CD4-positive, alpha-beta T cell (primary cell): Measurements from ENCODE around the gene NCL. TPM values are rescaled to one million over a fixed set of nuclear protein-coding genes. Genes with fewer than 3 reads are reported as not detected.
A peak's percentile ranks its signal among the peaks of the same experiment; 100 is the strongest.

Experiments
- ATAC-seq: fragments of 200-7000 bp; cut with Tn5 transposase; one replicate; pipeline ENCODE4 v1.10.0; 2022; ENCODE audit warnings: mild to moderate bottlenecking; ENCODE audit not compliant: poor library complexity
- CTCF ChIA-PET: fragments of 350-600 bp; sonication (Branson Sonifier 250); formaldehyde crosslinking; loops from one replicate; lab custom pipeline; 2021; ENCODE audit warnings: antibody characterized with exemption, inconsistent platforms; lab: Charles Lee
- POLR2A ChIA-PET: fragments of 350-600 bp; sonication (Branson Sonifier 250); formaldehyde crosslinking; loops from one replicate; lab custom pipeline; 2021; ENCODE audit warnings: antibody characterized with exemption, inconsistent platforms; lab: Charles Lee
- DNase-seq, 14 experiments: peaks; one replicate each; pipeline ENCODE4 v3.0.0-alpha.2; 2013 to 2020; ENCODE audit warnings: mixed read lengths in 2 of 14
- H3K27ac ChIP-seq, 2 donors: one replicate each; pipeline versions ENCODE4 v1.5.1 to v1.7.0; 2013; ENCODE audit warnings: low read length in 2 of 2, low read depth in 1 of 2, mild to moderate bottlenecking in 1 of 2
- H3K27me3 ChIP-seq, 2 experiments: 1 replicate in 1 of 2; 2 replicates in 1 of 2; pipeline versions ENCODE4 v1.6.1 to v1.7.0; 2013; ENCODE audit warnings: low read length in 2 of 2, control low read depth in 1 of 2, mild to moderate bottlenecking in 1 of 2, moderate library complexity in 1 of 2; ENCODE audit not compliant: insufficient read depth in 2 of 2, control insufficient read depth in 1 of 2
- H3K36me3 ChIP-seq: one replicate; pipeline ENCODE4 v1.6.1; 2013; ENCODE audit warnings: low read length, control low read depth; ENCODE audit not compliant: insufficient read depth
- H3K4me1 ChIP-seq: one replicate; pipeline ENCODE4 v1.6.1; 2013; ENCODE audit warnings: low read length, control low read depth; ENCODE audit not compliant: insufficient read depth
- H3K4me3 ChIP-seq: one replicate; pipeline ENCODE4 v1.5.1; 2013; ENCODE audit warnings: mild to moderate bottlenecking, low read length, moderate library complexity
- H3K9me3 ChIP-seq, 2 experiments: 1 replicate in 1 of 2; 2 replicates in 1 of 2; pipeline versions ENCODE4 v1.6.1 to v1.7.0; 2013; ENCODE audit warnings: low read length in 2 of 2, mild to moderate bottlenecking in 2 of 2, control low read depth in 1 of 2, moderate library complexity in 1 of 2; ENCODE audit not compliant: control insufficient read depth in 1 of 2, insufficient read depth in 1 of 2
- H3K27ac Mint-ChIP-seq: one replicate; pipeline ENCODE4 v1.8.0; 2020; ENCODE audit warnings: mixed read lengths
- H3K27me3 Mint-ChIP-seq: one replicate; pipeline ENCODE4 v1.8.0; 2021; ENCODE audit warnings: mixed read lengths
- H3K36me3 Mint-ChIP-seq: one replicate; pipeline ENCODE4 v1.8.0; 2021; ENCODE audit warnings: low read depth, mixed read lengths
- H3K4me1 Mint-ChIP-seq: one replicate; pipeline ENCODE4 v1.8.0; 2021; ENCODE audit warnings: low read depth, mixed read lengths
- H3K4me3 Mint-ChIP-seq: one replicate; pipeline ENCODE4 v1.8.0; 2020; ENCODE audit warnings: mild to moderate bottlenecking, mixed read lengths
- H3K9me3 Mint-ChIP-seq: one replicate; pipeline ENCODE4 v1.8.0; 2020; ENCODE audit warnings: mixed read lengths
- intact Hi-C, 2 experiments: fragments of 100-400 bp; cut with DNase I in 1 of 2; cut with micrococcal nuclease in 1 of 2; formaldehyde crosslinking; loops; one replicate each; pipeline versions ENCODE4 v1.15.1 to v1.9.0; 2023 to 2025; cut with DNase I, micrococcal nuclease
- total RNA-seq, 174 experiments: library from RNA in 2 of 174; stranded (reverse) in 2 of 174; gene quantifications; one replicate each; pipeline ENCODE4 v1.2.3 and lab custom pipeline; 2021 to 2026
- TF ChIP-seq, protein P1 (sequence below): fragments of 200-600 bp; IDR thresholded peaks from one replicate; pipeline ENCODE4 v1.8.0; 2022; ENCODE audit warnings: antibody characterized with exemption, mild to moderate bottlenecking

Gene NCL
- total RNA-seq, 2 experiments from 2014 or later, result 387 to 395 TPM

DNA sequence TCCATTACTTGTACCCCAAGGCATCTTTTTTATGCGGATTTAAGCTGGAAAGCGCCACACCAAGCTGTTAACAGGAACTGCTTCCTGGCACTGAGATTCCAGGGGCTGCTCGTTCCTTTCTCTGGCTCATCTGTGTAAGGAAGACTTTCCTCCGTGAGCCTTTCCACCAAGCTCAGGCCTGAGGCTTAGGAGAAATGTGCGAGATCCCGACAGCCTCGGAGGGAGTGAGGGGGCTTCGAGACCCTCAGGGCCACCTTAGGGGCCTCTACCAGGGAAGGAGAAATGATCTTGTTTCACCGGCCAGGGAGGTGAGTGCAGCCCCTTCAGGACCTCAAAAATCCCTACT, 51.7 kb downstream of the NCL start:
- no peak overlapping the region for H3K27ac ChIP-seq
- Mint-ChIP-seq H3K27ac (no peak overlapping the region), H3K4me3 (no peak overlapping the region), H3K4me1 (no peaks in the 10 kb centered on the region), H3K27me3 (peaks cover 41% of the 10 kb centered on the region), H3K36me3 (no peaks in the 10 kb centered on the region), H3K9me3 (no peaks in the 10 kb centered on the region)
- H3K4me3 ChIP-seq, result no peak overlapping the region
- H3K27me3 ChIP-seq, result peaks cover 37 to 38% of the 10 kb centered on the region in 2 experiments
- no peaks in the 10 kb centered on the region for H3K36me3 ChIP-seq
- intact Hi-C loops, result loop anchor here (5.0 to 10.0 kb wide), 2 partner anchors 310 to 1068 kb away; no protein-coding TSS in a partner anchor
- H3K9me3 ChIP-seq, result peaks cover 10 to 13% of the 10 kb centered on the region in 2 experiments
- POLR2A ChIA-PET, result interaction anchor here (0.9 kb wide), 1 partner anchor 40 kb away, joined by 3 read pairs; no protein-coding TSS in a partner anchor
- CTCF ChIA-PET, result interaction anchor here (0.6 to 1.0 kb wide), 2 partner anchors 211 to 339 kb away, joined by 3 read pairs; no protein-coding TSS in a partner anchor
- TF ChIP-seq, protein P1, sequence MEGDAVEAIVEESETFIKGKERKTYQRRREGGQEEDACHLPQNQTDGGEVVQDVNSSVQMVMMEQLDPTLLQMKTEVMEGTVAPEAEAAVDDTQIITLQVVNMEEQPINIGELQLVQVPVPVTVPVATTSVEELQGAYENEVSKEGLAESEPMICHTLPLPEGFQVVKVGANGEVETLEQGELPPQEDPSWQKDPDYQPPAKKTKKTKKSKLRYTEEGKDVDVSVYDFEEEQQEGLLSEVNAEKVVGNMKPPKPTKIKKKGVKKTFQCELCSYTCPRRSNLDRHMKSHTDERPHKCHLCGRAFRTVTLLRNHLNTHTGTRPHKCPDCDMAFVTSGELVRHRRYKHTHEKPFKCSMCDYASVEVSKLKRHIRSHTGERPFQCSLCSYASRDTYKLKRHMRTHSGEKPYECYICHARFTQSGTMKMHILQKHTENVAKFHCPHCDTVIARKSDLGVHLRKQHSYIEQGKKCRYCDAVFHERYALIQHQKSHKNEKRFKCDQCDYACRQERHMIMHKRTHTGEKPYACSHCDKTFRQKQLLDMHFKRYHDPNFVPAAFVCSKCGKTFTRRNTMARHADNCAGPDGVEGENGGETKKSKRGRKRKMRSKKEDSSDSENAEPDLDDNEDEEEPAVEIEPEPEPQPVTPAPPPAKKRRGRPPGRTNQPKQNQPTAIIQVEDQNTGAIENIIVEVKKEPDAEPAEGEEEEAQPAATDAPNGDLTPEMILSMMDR, result no peak
- ATAC-seq, result no peak
- peaks cover 6% of the 10 kb centered on the region for H3K4me1 ChIP-seq
- DNase-seq, result no peak

DNA sequence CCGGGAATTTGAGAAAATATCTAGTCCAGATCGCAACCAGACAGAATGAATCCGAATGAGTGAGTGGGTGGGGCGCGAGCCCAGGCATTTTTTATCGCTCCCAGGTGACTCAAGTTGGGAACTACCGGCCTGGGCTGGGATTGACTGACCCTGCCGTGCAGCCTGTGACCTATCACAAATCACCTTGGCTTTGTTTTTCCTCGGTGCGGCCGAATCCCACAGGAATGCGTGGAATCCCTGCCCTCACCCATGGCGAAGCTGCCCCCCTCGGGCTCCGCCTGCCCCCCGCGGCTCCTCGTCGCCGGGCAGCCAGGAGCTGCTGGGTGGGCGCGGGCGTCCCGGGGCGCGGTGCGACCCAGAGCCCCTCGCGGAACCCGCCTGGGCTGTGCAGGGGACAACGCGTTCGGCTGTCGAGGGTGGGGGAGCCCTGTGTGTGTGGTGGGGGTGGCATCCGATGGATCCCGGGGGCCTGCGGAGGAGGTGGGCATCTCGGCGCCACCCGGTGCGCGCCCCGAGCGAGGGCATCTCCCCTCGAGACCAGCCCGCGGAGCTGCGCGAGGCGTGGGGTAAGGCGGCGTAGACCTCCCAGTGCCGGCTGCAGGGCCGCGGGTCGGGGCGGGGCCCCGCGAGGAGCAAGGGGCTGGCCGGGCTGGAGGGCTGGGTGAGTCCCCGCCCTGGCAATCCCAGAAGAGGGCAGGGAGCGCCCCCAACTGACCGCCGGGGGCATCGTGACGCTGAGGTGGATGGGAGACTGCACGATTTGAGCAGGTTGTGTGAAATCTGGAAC, 52.3 kb downstream of the NCL start:
- intact Hi-C loops, result loop anchor here (5.0 to 10.0 kb wide), 2 partner anchors 310 to 1067 kb away; no protein-coding TSS in a partner anchor
- Mint-ChIP-seq H3K4me3 (peak overlapping the region; percentile 80), H3K36me3 (no peaks in the 10 kb centered on the region), H3K27me3 (peaks cover 41% of the 10 kb centered on the region), H3K4me1 (peaks cover 1% of the 10 kb centered on the region), H3K27ac (no peak overlapping the region), H3K9me3 (no peaks in the 10 kb centered on the region)
- ATAC-seq, result peak; percentile 94
- Histone ChIP-seq H3K4me3 (no peak overlapping the region), H3K27ac (no peak overlapping the region), H3K36me3 (no peaks in the 10 kb centered on the region), H3K4me1 (peaks cover 6% of the 10 kb centered on the region), H3K9me3 (peaks cover 10 to 13% of the 10 kb centered on the region in 2 experiments), H3K27me3 (peaks cover 37 to 38% of the 10 kb centered on the region in 2 experiments)
- TF ChIP-seq, protein P1, result peak; percentile 44
- ChIA-PET CTCF (interaction anchor here (0.6 to 1.0 kb wide), 2 partner anchors 210 to 338 kb away, joined by 3 read pairs; no protein-coding TSS in a partner anchor), POLR2A (interaction anchor here (0.9 to 1.0 kb wide), 2 partner anchors 8 to 40 kb away, joined by 3 read pairs; no protein-coding TSS in a partner anchor)
- peak in 13 of 14 experiments; percentile 11 to 69 (median 58) for DNase-seq

DNA sequence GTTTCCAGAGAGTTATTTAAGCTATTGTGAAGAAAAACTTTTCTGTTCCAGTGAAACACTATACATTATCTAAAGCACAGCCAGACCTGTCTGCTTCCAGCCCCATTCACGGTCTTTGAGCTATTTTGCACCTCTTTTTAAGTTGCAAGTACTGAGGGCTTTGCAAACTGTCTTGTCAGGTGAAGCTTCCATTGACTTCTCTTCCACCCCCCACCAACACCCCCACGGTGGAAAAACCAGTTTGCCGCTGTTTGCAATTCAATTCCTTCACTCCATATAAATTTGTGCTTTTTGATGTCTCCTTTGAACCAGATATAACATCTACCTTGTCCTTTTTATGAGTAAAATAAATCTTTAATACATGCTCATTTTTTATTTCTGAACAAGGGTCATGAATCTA, 53.0 kb downstream of the NCL start:
- Mint-ChIP-seq H3K4me1 (peaks cover 9% of the 10 kb centered on the region), H3K27me3 (peaks cover 41% of the 10 kb centered on the region), H3K4me3 (peak overlapping the region; percentile 80), H3K36me3 (no peaks in the 10 kb centered on the region), H3K9me3 (no peaks in the 10 kb centered on the region), H3K27ac (no peak overlapping the region)
- intact Hi-C loops, result loop anchor here (5.0 to 10.0 kb wide), 2 partner anchors 309 to 1066 kb away; no protein-coding TSS in a partner anchor
- CTCF ChIA-PET, result no interaction called here
- Histone ChIP-seq H3K27ac (no peak overlapping the region), H3K4me1 (peaks cover 6% of the 10 kb centered on the region), H3K36me3 (no peaks in the 10 kb centered on the region), H3K9me3 (peaks cover 10 to 13% of the 10 kb centered on the region in 2 experiments), H3K4me3 (no peak overlapping the region), H3K27me3 (peaks cover 37 to 38% of the 10 kb centered on the region in 2 experiments)
- DNase-seq (no peak), ATAC-seq (no peak)
- TF ChIP-seq, protein P1, result no peak
- POLR2A ChIA-PET, result interaction anchor here (1.0 kb wide), 1 partner anchor 9 kb away, joined by 3 read pairs; no protein-coding TSS in a partner anchor
